Adipose tissue (tissue), 3 donors: ENCODE data around the gene FST. TPM values are rescaled to one million over a fixed set of nuclear protein-coding genes. Genes with fewer than 3 reads are reported as not detected.

ENCODE experiments used
- H3K27ac ChIP-seq: one replicate; pipeline ENCODE4 v1.5.1; 2013; ENCODE audit warnings: low read depth, low read length
- WGBS, 3 donors: extraction: QIAGEN DNeasy Blood & Tissue Kit; methylation state at CpG; one replicate each; pipeline ENCODE4 v1.1.7; 2013; 5-methylcytosine and 5-hydroxymethylcytosine counted together
- polyA plus RNA-seq, 3 donors: library from polyadenylated mRNA; stranded (reverse); fragments of 200-250 nt; gene quantifications; one replicate each; pipeline ENCODE4 v1.2.3, GENCODE V29; 2013
- donor health status: healthy with polysubstance abuse.
- donor health status: Bipolar disorder and iron deficiency.
- donor health status: healthy.

Gene FST
- polyA plus RNA-seq, 3 donors, result 0.79 to 30.6 (median 11.5) TPM

GRCh38 chr5:53472279-53472678 lies 8.2 kb upstream of the FST start:
- 64 to 79% (median 71%) methylated on average over 1 of the region's 1 CpG for WGBS, 3 donors
- H3K27ac ChIP-seq, result no peak overlapping the region

GRCh38 chr5:53472720-53473510 lies 7.5 kb upstream of the FST start:
- WGBS, 3 donors, result 55 to 67% (median 56%) methylated on average over 4 of the region's 4 CpGs
- H3K27ac ChIP-seq, result no peak overlapping the region

- no peak overlapping the region for H3K27ac ChIP-seq
Measured at GRCh38 chr5:53473633-53474032, 6.8 kb upstream of the FST start.

GRCh38 chr5:53475320-53475719 lies 5.1 kb upstream of the FST start:
- H3K27ac ChIP-seq, result no peak overlapping the region
- WGBS, 3 donors, result 80 to 88% (median 86%) methylated on average over 2 of the region's 2 CpGs

GRCh38 chr5:53476019-53476418 lies 4.4 kb upstream of the FST start:
- H3K27ac ChIP-seq, result no peak overlapping the region
- WGBS, 3 donors, result 48 to 67% (median 61%) methylated on average over 3 of the region's 3 CpGs

GRCh38 chr5:53476531-53477480 lies 3.6 kb upstream of the FST start:
- 38 to 81% (median 81%) methylated on average over 3 of the region's 3 CpGs for WGBS, 3 donors
- no peak overlapping the region for H3K27ac ChIP-seq

GRCh38 chr5:53478411-53479044 lies 1.9 kb upstream of the FST start:
- WGBS, 3 donors, result 0 to 1% (median 1%) methylated on average over 26 of the region's 26 CpGs
- no peak overlapping the region for H3K27ac ChIP-seq

- H3K27ac ChIP-seq, result no peak overlapping the region
- 1 to 2% (median 1%) methylated on average over 15 of the region's 15 CpGs for WGBS, 3 donors
Measured at GRCh38 chr5:53479045-53479589, 1.3 kb upstream of the FST start.

- WGBS, 3 donors, result 0% methylated on average over 67 to 81 of the region's 81 CpGs
- no peak overlapping the region for H3K27ac ChIP-seq
Measured at GRCh38 chr5:53479590-53480415, 626 bp upstream of the FST start.

- no peak overlapping the region for H3K27ac ChIP-seq
- WGBS, 3 donors, result 5% methylated on average over 7 of the region's 7 CpGs
Measured at GRCh38 chr5:53481159-53481886, 894 bp downstream of the FST start.

GRCh38 chr5:53481887-53482716 lies 1.7 kb downstream of the FST start:
- no peak overlapping the region for H3K27ac ChIP-seq
- WGBS, 3 donors, result 0 to 1% (median 1%) methylated on average over 36 of the region's 36 CpGs

GRCh38 chr5:53482717-53483638 lies 2.5 kb downstream of the FST start:
- no peak overlapping the region for H3K27ac ChIP-seq
- 28 to 29% (median 28%) methylated on average over 35 of the region's 35 CpGs for WGBS, 3 donors

- WGBS, 3 donors, result 83 to 100% (median 89%) methylated on average over 1 of the region's 1 CpG
Measured at GRCh38 chr5:53487436-53487835, 7.0 kb downstream of the FST start.

GRCh38 chr5:53488195-53488722 lies 7.8 kb downstream of the FST start:
- H3K27ac ChIP-seq, result no peak overlapping the region
- WGBS, 3 donors, result 55 to 72% (median 68%) methylated on average over 8 of the region's 8 CpGs

More at GRCh38 chr5:53487436-53487835, 7.0 kb downstream of the FST start:
- H3K27ac ChIP-seq, result no peak overlapping the region

GRCh38 chr5:53490747-53491146 lies 10.3 kb downstream of the FST start:
- no peak overlapping the region for H3K27ac ChIP-seq
